ENCODE results near the gene USP24.
"Not testable (repeated sequence)": the region's sequence is repeated elsewhere in the genome, so short reads cannot be mapped to it uniquely, and the experiment has no call there.

The USP24 gene

DNA sequence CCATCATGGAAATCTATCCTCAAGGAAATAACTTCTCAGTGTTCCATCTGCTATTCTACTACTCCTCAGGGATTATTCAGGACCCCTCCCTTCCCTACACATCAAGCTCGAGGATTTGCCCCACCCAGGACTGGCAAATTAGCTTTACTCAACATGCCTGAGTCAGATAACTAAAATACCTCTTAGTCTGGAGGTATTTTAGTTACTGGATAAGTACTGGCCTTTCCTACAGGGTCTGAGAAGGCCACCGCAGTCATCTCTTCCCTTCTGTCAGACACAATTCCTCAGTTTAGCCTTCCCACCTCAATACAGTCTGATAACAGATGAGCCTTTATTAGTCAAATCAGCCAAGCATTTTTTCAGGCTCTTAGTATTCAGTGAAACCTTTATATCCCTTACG is 188.5 kb downstream of the USP24 start:
- not testable (repeated sequence) for DNase-seq

DNA sequence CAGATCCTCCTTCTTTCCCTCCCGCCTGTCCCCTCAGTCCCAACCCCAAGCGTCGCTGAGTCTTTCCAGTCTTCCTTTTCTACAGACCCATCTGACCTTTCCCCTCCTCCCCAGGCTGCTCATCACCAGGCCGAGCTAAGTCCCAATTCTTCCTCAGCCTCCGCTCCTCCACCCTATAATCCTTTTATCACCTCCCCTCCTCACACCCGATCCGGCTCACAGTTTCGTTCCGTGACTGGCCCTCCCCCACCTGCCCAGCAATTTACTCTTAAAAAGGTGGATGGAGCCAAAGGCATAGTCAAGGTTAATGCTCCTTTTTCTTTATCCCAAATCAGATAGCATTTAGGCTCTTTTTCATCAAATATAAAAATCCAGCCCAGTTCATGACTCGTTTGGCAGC is 191.0 kb downstream of the USP24 start:
- not testable (repeated sequence) for DNase-seq

DNA sequence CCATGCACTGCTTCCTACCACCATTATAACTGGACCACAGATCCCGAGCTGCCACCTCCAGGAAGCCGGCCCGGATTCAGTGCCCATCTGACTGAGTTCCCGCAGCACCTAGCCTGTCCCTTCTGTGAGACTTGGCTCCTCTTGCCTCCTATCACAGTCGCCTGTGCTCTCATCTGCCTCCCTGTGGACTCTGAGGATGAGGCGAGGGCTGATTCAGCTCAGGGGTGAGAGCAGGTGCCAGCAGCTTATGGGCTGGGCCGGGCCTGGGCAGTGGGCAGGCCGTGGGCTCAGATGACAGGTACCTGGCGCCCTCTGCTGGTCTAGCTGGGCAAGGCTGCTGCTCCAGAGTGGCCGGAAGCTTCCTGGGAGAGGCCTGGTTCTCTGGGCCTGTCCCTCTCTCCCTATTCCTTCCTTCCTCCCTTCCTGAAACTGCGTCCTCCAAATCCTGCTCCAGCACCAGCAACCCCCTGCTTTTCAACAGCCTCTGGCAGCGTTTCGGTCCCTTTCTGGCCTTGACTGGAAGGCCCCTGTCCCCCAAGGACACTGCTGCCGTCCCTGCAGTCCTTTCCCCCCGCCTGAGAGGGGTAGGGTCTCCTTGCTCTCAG is 193.1 kb downstream of the USP24 start:
- DNase-seq, result peak; percentile 71

- no peak for DNase-seq
These were observed 196.8 kb downstream of the USP24 start for GRCh38 chr1:55018395-55018794.

Data from NCI-H1105 (cell line).